DLD1 (cell line): Measurements from ENCODE around the gene IPPK.

ENCODE experiments used
- in situ Hi-C: cut with HindIII; loops from 2 replicates; pipeline ENCODE4 v1.10.0; 2017; ENCODE audit warnings: low sequenced_read_pairs

IPPK gene

GRCh38 chr9:92617195-92617813 is 52.6 kb downstream of the IPPK start:
- in situ Hi-C loops: loop anchor here (10.0 kb wide), 1 partner anchor 123 kb away; no protein-coding TSS in a partner anchor

- in situ Hi-C loops: loop anchor here (10.0 kb wide), 1 partner anchor 122 kb away; no protein-coding TSS in a partner anchor
Observed at GRCh38 chr9:92616655-92617111, 53.2 kb downstream of the IPPK start.

- in situ Hi-C loops: loop anchor here (10.0 kb wide), 1 partner anchor 121 kb away; no protein-coding TSS in a partner anchor
Observed at GRCh38 chr9:92616199-92616641, 53.7 kb downstream of the IPPK start.

- in situ Hi-C loops: loop anchor here (10.0 kb wide), 1 partner anchor 121 kb away; no protein-coding TSS in a partner anchor
Observed at GRCh38 chr9:92615790-92616189, 54.1 kb downstream of the IPPK start.

- in situ Hi-C loops: loop anchor here (10.0 kb wide), 1 partner anchor 120 kb away; no protein-coding TSS in a partner anchor
Observed at GRCh38 chr9:92614763-92615461, 55.0 kb downstream of the IPPK start.

GRCh38 chr9:92614123-92614510 is 55.8 kb downstream of the IPPK start:
- in situ Hi-C loops: loop anchor here (10.0 kb wide), 1 partner anchor 119 kb away; no protein-coding TSS in a partner anchor

- in situ Hi-C loops: loop anchor here (10.0 kb wide), 1 partner anchor 119 kb away; no protein-coding TSS in a partner anchor
Observed at GRCh38 chr9:92613268-92614122, 56.4 kb downstream of the IPPK start.

- in situ Hi-C loops: loop anchor here (10.0 kb wide), 1 partner anchor 118 kb away; no protein-coding TSS in a partner anchor
Observed at GRCh38 chr9:92612816-92613215, 57.1 kb downstream of the IPPK start.

- in situ Hi-C loops: loop anchor here (10.0 kb wide), 1 partner anchor 117 kb away; no protein-coding TSS in a partner anchor
Observed at GRCh38 chr9:92612292-92612691, 57.6 kb downstream of the IPPK start.

- in situ Hi-C loops: loop anchor here (10.0 kb wide), 1 partner anchor 117 kb away; no protein-coding TSS in a partner anchor
Observed at GRCh38 chr9:92611621-92612285, 58.2 kb downstream of the IPPK start.

- in situ Hi-C loops: loop anchor here (10.0 kb wide), 1 partner anchor 116 kb away; no protein-coding TSS in a partner anchor
Observed at GRCh38 chr9:92610470-92611420, 59.2 kb downstream of the IPPK start.

GRCh38 chr9:92608909-92609445 is 61.0 kb downstream of the IPPK start:
- in situ Hi-C loops: no loop called here

- in situ Hi-C loops: no loop called here
Observed at GRCh38 chr9:92608241-92608908, 61.6 kb downstream of the IPPK start.

GRCh38 chr9:92607773-92608172 is 62.2 kb downstream of the IPPK start:
- in situ Hi-C loops: no loop called here

GRCh38 chr9:92607088-92607487 is 62.8 kb downstream of the IPPK start:
- in situ Hi-C loops: no loop called here

- in situ Hi-C loops: no loop called here
Observed at GRCh38 chr9:92605224-92605623, 64.7 kb downstream of the IPPK start.

- in situ Hi-C loops: no loop called here
Observed at GRCh38 chr9:92603990-92604389, 65.9 kb downstream of the IPPK start.

GRCh38 chr9:92603100-92603499 is 66.8 kb downstream of the IPPK start:
- in situ Hi-C loops: no loop called here
